HG02884 (cell line): ENCODE results near the gene RALGPS2.
A peak's percentile ranks its signal among the peaks of the same experiment; 100 is the strongest.
"Not testable (repeated sequence)": the region's sequence is repeated elsewhere in the genome, so short reads cannot be mapped to it uniquely, and the experiment has no call there.

ENCODE experiments used
- ATAC-seq: cut with Tn5 transposase; IDR thresholded peaks from one replicate; pipeline ENCODE4 v1.9.1; 2021; ENCODE audit warnings: mild to moderate bottlenecking, moderate library complexity; ENCODE audit not compliant: unreplicated experiment

The RALGPS2 gene

DNA sequence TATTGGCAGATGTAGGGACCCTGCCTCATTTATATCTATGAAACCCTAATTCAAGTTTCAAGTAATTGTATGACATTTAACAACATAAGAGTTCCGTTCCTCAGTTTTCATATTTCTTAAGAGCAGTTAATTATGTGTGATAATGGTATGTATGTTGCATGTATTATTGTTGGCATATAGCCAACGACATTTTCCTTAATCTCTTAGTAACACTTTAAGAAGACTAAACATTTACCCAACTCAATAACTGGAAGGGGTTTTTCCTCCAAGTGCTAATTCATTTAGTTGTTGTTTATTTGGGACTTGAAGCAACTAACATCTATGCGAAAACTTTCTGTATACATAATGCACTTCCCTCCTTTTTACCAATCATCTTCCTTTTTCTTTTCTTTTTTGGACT, 1.5 kb upstream of the RALGPS2 start:
- no peak for ATAC-seq

DNA sequence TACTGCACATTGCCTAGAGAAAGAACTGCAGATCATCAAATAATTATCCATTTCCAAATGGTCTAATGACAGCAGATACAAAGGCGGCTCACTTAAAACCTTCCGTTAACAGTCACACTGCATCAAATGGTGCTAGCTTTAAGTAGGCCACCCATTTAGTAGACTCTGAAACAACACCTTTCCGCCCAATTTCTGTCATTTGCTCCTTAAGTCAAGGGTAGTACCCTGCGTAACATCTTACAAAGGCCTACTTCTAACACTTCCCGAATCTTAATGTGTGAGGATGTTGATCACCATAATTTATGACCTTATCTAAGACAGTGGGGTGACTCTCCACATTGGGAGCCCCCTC, 692 bp upstream of the RALGPS2 start:
- ATAC-seq, result no peak

GRCh38 chr1:178725466-178726086, 532 bp downstream of the RALGPS2 start:
- peak; percentile 35 for ATAC-seq

GRCh38 chr1:178726087-178726517, 1.1 kb downstream of the RALGPS2 start:
- peak; percentile 51 for ATAC-seq

DNA sequence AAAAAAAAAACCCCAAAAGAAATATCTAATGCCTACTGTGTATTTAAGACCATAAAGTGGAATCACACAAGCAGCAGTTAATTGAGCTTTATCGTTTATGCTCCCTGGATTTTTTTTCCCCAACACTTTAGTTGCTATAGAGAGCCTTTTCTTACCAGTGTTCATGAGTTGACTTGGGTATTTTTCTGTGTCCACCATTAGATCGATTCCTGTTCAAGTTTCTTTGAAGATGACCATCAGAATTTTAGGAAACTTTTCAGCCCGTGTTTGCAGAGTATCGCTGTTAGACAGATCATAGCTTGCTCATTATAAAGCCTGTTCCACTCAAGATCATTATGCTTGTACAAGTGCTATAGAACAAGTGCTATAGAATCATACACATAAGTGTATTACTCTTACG, 1.5 kb downstream of the RALGPS2 start:
- no peak for ATAC-seq

DNA sequence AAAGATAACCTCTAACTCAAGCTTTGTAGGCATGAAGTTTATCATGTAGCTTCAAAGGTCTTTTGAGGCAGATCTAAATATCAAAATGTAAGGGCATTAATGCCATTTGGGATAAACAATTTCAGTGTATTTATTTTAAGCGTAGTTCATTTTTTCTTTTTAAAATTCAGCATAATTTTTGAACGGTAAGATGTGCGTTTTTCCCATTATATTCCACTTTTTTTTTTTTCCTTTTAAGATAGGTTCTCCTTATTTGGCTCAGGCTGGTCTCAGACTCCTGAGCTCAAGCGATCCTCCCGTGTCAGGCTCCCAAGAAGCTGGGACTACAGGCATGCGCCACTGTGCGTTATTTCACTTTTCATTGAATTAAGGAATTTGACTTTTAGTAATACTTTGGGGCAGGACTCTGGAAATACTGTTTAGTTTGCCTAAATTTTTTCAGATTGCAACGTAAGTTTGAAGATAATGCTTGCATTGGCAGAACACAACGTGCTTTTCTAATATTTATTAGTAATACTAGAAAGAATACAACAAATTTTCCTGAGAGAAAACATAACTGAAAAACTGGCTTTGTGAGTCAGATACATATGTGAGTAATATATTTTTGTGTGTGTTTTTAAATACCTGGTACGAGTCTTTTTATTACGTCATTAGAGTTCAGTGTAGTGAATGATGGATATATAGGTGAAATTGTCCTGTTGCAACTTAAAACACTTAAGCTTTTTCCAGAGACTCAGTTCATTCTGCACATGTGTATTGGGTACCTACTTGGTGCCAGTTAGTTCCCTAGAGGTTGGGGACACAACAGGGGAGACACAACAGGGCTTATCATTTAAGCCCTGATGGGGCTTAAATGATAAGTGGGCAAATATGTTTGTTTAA, 2.2 kb downstream of the RALGPS2 start:
- no peak for ATAC-seq

- ATAC-seq, result no peak
Measured at GRCh38 chr1:178733972-178734371, 8.9 kb downstream of the RALGPS2 start.

GRCh38 chr1:178738780-178739179, 13.7 kb downstream of the RALGPS2 start:
- no peak for ATAC-seq

DNA sequence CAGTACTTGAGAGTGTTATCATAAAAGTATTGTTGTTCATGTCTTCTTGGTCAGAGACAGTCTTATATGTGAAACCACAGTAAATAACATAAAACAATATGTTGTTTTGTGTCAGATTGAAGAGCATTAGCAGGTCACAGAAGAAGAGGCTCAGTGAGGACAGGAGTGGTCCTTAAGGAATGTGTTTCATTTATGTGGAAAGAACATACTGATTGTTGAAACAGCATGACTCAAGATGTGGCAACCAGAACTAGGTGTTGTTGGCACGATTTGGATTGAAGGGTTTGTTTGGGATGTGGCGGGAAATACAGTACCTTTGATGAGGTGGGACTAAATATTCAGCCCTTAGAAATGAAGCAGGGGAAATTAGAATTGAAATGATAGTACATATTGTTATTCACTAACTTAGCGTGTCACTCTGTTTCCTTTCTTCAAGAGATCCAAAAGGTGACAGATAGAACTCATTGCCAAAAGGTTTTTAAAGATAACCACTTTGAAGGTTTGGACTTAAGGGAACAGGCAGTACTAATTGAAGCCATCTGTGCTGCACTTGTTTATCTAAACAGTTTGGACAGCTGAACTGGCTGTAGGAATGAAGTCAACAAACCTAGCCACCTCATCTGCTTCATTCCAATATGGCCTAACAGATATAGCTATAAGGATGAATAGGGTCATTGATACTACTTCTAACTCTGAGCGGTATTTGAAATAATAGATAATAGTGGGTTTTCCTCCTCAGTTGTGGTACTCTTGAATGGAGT, 14.4 kb downstream of the RALGPS2 start:
- no peak for ATAC-seq

GRCh38 chr1:178740491-178740890, 15.4 kb downstream of the RALGPS2 start:
- no peak for ATAC-seq

- ATAC-seq, result no peak
Measured at GRCh38 chr1:178740924-178741323, 15.9 kb downstream of the RALGPS2 start.

DNA sequence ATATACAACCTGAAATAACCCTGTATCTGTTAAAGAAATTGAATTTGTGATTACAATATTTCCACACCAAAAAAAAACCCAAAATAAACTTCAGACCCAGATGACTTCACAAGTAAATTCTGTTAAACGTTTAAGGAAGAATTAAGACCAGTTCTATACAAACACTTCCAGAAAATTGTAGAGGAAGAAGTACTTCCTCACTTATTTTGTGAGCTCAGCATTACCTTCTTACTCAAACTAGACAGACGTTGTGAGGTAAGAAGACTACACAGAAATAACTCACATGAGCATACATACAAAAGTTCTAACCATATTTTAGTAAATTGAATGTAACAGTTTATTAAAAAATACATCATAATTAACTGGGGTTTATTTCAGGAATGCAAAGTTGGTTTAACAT, 18.8 kb downstream of the RALGPS2 start:
- no peak for ATAC-seq

- no peak for ATAC-seq
Measured at GRCh38 chr1:178745260-178745659, 20.2 kb downstream of the RALGPS2 start.

DNA sequence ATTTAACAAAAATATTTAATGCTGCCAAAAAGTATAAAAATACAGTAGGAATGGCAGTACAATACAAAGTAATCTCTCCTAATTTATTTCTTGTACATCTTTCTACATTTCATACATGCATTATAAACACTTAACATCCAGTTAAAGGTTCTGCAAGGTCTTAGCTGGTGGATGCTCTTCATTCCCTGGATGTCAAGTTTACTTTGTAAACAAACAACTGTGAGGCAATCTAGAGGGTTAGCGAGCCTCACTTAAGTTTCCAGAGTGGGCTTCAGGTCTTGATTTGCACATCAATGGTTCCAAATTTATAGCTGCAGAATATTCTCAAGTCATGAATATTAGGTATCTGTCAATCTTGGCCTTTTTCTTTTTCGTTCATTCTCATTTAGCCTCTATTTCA, 21.3 kb downstream of the RALGPS2 start:
- ATAC-seq, result no peak

- ATAC-seq, result not testable (repeated sequence)
Measured at GRCh38 chr1:178747361-178747760, 22.3 kb downstream of the RALGPS2 start.

GRCh38 chr1:178749581-178750166, 24.6 kb downstream of the RALGPS2 start:
- no peak for ATAC-seq

GRCh38 chr1:178751046-178751445, 26.0 kb downstream of the RALGPS2 start:
- ATAC-seq, result no peak

GRCh38 chr1:178752891-178753290, 27.8 kb downstream of the RALGPS2 start:
- no peak for ATAC-seq

GRCh38 chr1:178754655-178755256, 29.7 kb downstream of the RALGPS2 start:
- not testable (repeated sequence) for ATAC-seq

- peak; percentile 55 for ATAC-seq
Measured at GRCh38 chr1:178768423-178768822, 43.4 kb downstream of the RALGPS2 start.

- no peak for ATAC-seq
Measured at GRCh38 chr1:178772952-178773351, 47.9 kb downstream of the RALGPS2 start.
